Gastroesophageal sphincter (tissue), 4 donors: ENCODE measurements around the gene RAPGEF5. TPM values are rescaled to one million over a fixed set of nuclear protein-coding genes. Genes with fewer than 3 reads are reported as not detected.

ENCODE experiments used
- ATAC-seq: fragments of 150-250 bp; one replicate; pipeline ENCODE4 v1.9.1; 2016; ENCODE audit warnings: mild to moderate bottlenecking, moderate library complexity
- H3K27ac ChIP-seq, 4 donors: fragments of 200-600 bp; sonication (generic) in 3 of 4; 1 replicate in 3 of 4; 2 replicates in 1 of 4; pipeline ENCODE4 v1.5.1; 2016 to 2019
- H3K27me3 ChIP-seq: fragments of 200-600 bp; sonication (generic); one replicate; pipeline ENCODE4 v1.5.1; 2019
- H3K36me3 ChIP-seq, 2 donors: fragments of 200-600 bp; sonication (generic); one replicate each; pipeline ENCODE4 v1.5.1; 2019; ENCODE audit warnings: control low read depth in 1 of 2
- H3K4me1 ChIP-seq, 3 donors: fragments of 200-600 bp; sonication (generic); 1 replicate in 2 of 3; 2 replicates in 1 of 3; pipeline ENCODE4 v1.5.1; 2016 to 2019; ENCODE audit warnings: control low read depth in 2 of 3
- H3K4me3 ChIP-seq, 2 donors: fragments of 200-600 bp; sonication (generic); one replicate each; pipeline ENCODE4 v1.5.1; 2019; ENCODE audit warnings: mild to moderate bottlenecking in 1 of 2, moderate library complexity in 1 of 2
- H3K9me3 ChIP-seq, 3 donors: fragments of 200-600 bp; sonication (generic); one replicate each; pipeline ENCODE4 v1.5.1; 2017 to 2019; ENCODE audit warnings: control low read depth in 2 of 3
- CTCF ChIP-seq, 4 experiments: fragments of 200-600 bp in 2 of 4; fragments of 450-650 bp in 2 of 4; sonication (generic) in 1 of 4; IDR thresholded peaks; one replicate each; pipeline ENCODE4 v1.5.1; 2017 to 2019; ENCODE audit warnings: antibody characterized with exemption in 4 of 4, mild to moderate bottlenecking in 2 of 4, moderate library complexity in 2 of 4
- EP300 ChIP-seq: sonication (generic); formaldehyde crosslinking; IDR thresholded peaks from one replicate; pipeline ENCODE4 v1.6.1; 2017; ENCODE audit warnings: antibody characterized with exemption, mild to moderate bottlenecking
- POLR2A ChIP-seq, 2 donors: fragments of 450-650 bp; IDR thresholded peaks; one replicate each; pipeline ENCODE4 v1.6.1; 2017; ENCODE audit warnings: antibody characterized with exemption in 2 of 2, mild to moderate bottlenecking in 2 of 2, moderate library complexity in 1 of 2
- POLR2AphosphoS5 ChIP-seq: sonication (generic); formaldehyde crosslinking; IDR thresholded peaks from one replicate; pipeline ENCODE4 v1.6.1; 2017; ENCODE audit warnings: antibody characterized with exemption
- WGBS, 2 donors: methylation state at CpG; one replicate each; pipeline ENCODE4 v1.1.5; 2018; ENCODE audit warnings: low coverage in 1 of 2; 5-methylcytosine and 5-hydroxymethylcytosine counted together
- total RNA-seq, 4 donors: library from RNA; depleted of rRNA; stranded (reverse); fragments of >200 nt; gene quantifications; one replicate each; pipeline ENCODE4 v1.1.0, GENCODE V29; 2016

Gene RAPGEF5
- total RNA-seq, 4 donors from 2014 or later = 21.5 to 29.8 (median 26.6) TPM

- Histone ChIP-seq H3K4me1 (no peaks in the 10 kb centered on the region), H3K27ac (no peak overlapping the region), H3K27me3 (no peaks in the 10 kb centered on the region), H3K36me3 (no peaks in the 10 kb centered on the region), H3K9me3 (no peaks in the 10 kb centered on the region), H3K4me3 (no peak overlapping the region)
- no peak for TF ChIP-seq POLR2AphosphoS5
- TF ChIP-seq CTCF (IDR thresholded peaks at IDR 0.05) = no peak
- no peak for TF ChIP-seq EP300
- TF ChIP-seq POLR2A (IDR thresholded peaks at IDR 0.05) = no peak
- WGBS, 2 donors = 67 to 72% methylated on average over 3 of the region's 3 CpGs
- ATAC-seq = no peak
Measured at GRCh38 chr7:22400936-22401553, 44.1 kb upstream of the RAPGEF5 start.

GRCh38 chr7:22400150-22400814, 43.3 kb upstream of the RAPGEF5 start:
- ATAC-seq = no peak
- Histone ChIP-seq H3K4me3 (no peak overlapping the region), H3K36me3 (no peaks in the 10 kb centered on the region), H3K27me3 (no peaks in the 10 kb centered on the region), H3K27ac (no peak overlapping the region), H3K9me3 (no peaks in the 10 kb centered on the region), H3K4me1 (no peaks in the 10 kb centered on the region)
- TF ChIP-seq CTCF (IDR thresholded peaks at IDR 0.05) (no peak), POLR2AphosphoS5 (no peak), POLR2A (IDR thresholded peaks at IDR 0.05) (no peak), EP300 (no peak)
- 54 to 58% methylated on average over 5 to 10 of the region's 10 CpGs for WGBS, 2 donors

GRCh38 chr7:22399546-22399945, 42.6 kb upstream of the RAPGEF5 start:
- TF ChIP-seq POLR2A (IDR thresholded peaks at IDR 0.05) (no peak), CTCF (IDR thresholded peaks at IDR 0.05) (no peak), POLR2AphosphoS5 (no peak)
- Histone ChIP-seq H3K27me3 (no peaks in the 10 kb centered on the region), H3K4me1 (no peaks in the 10 kb centered on the region), H3K4me3 (no peak overlapping the region), H3K36me3 (no peaks in the 10 kb centered on the region), H3K27ac (no peak overlapping the region), H3K9me3 (no peaks in the 10 kb centered on the region)
- no peak for ATAC-seq
- WGBS, 2 donors = 70 to 73% methylated on average over 2 of the region's 2 CpGs

- no peak overlapping the region for H3K4me3 ChIP-seq
- TF ChIP-seq CTCF (IDR thresholded peaks at IDR 0.05) (no peak), POLR2AphosphoS5 (no peak), POLR2A (IDR thresholded peaks at IDR 0.05) (no peak), EP300 (no peak)
Measured at GRCh38 chr7:22399091-22399490, 42.1 kb upstream of the RAPGEF5 start.

GRCh38 chr7:22397981-22398380, 41.0 kb upstream of the RAPGEF5 start:
- no peaks in the 10 kb centered on the region for H3K36me3 ChIP-seq
- no peak for TF ChIP-seq POLR2A (IDR thresholded peaks at IDR 0.05)
- no peak for TF ChIP-seq CTCF (IDR thresholded peaks at IDR 0.05)
- no peak for TF ChIP-seq EP300
- TF ChIP-seq POLR2AphosphoS5 = no peak
- no peaks in the 10 kb centered on the region for H3K9me3 ChIP-seq
- 73 to 76% methylated on average over 5 of the region's 5 CpGs for WGBS, 2 donors
- no peaks in the 10 kb centered on the region for H3K4me1 ChIP-seq
- no peak overlapping the region for H3K4me3 ChIP-seq
- ATAC-seq = no peak
- no peaks in the 10 kb centered on the region for H3K27me3 ChIP-seq
- H3K27ac ChIP-seq = no peak overlapping the region

More at GRCh38 chr7:22399091-22399490, 42.1 kb upstream of the RAPGEF5 start:
- H3K36me3 ChIP-seq = no peaks in the 10 kb centered on the region
- H3K4me1 ChIP-seq = no peaks in the 10 kb centered on the region
- H3K27me3 ChIP-seq = no peaks in the 10 kb centered on the region
- ATAC-seq = no peak
- no peaks in the 10 kb centered on the region for H3K9me3 ChIP-seq
- H3K27ac ChIP-seq = no peak overlapping the region
